Psoas muscle (tissue), 8 donors: ENCODE measurements around the gene TSPAN9. TPM values are rescaled to one million over a fixed set of nuclear protein-coding genes. Genes with fewer than 3 reads are reported as not detected.

Experiments
- ATAC-seq, 4 donors: fragments of 200-7000 bp; cut with Tn5 transposase; one replicate each; pipeline ENCODE4 v1.9.1; 2020; ENCODE audit warnings: moderate library complexity in 3 of 4, mild to moderate bottlenecking in 2 of 4
- DNase-seq, 2 donors: peaks; one replicate each; pipeline ENCODE4 v3.0.0-alpha.2; 2020
- H3K27ac ChIP-seq: fragments of 200-600 bp; one replicate; pipeline ENCODE4 v1.8.0; 2022
- H3K27me3 ChIP-seq, 3 donors: fragments of 200-600 bp in 1 of 3; one replicate each; pipeline versions ENCODE4 v1.6.1 to v1.8.0; 2013 to 2022; ENCODE audit warnings: low read length in 2 of 3, mild to moderate bottlenecking in 2 of 3, moderate library complexity in 1 of 3; ENCODE audit not compliant: insufficient read depth in 3 of 3
- H3K36me3 ChIP-seq, 2 donors: fragments of 200-600 bp in 1 of 2; one replicate each; pipeline versions ENCODE4 v1.6.1 to v1.8.0; 2013 to 2022; ENCODE audit warnings: low read depth in 1 of 2, mild to moderate bottlenecking in 1 of 2, moderate library complexity in 1 of 2; ENCODE audit not compliant: insufficient read depth in 1 of 2
- H3K4me1 ChIP-seq: fragments of 200-600 bp; one replicate; pipeline ENCODE4 v1.8.0; 2022
- H3K4me3 ChIP-seq: fragments of 200-600 bp; one replicate; pipeline ENCODE4 v1.8.0; 2022; ENCODE audit warnings: mild to moderate bottlenecking
- H3K9me3 ChIP-seq: fragments of 200-600 bp; one replicate; pipeline ENCODE4 v1.8.0; 2022
- WGBS, 3 donors: extraction: QIAGEN DNeasy Blood & Tissue Kit; methylation state at CpG; one replicate each; pipeline versions ENCODE4 v1.1.6 to v1.1.7; 2013; 5-methylcytosine and 5-hydroxymethylcytosine counted together
- intact Hi-C, 2 donors: fragments of 100-400 bp; cut with DNase I; formaldehyde crosslinking; loops; one replicate each; pipeline versions ENCODE4 v1.11.0 to v1.14.2; 2022
- polyA plus RNA-seq, 3 donors: library from polyadenylated mRNA; stranded (reverse); fragments of 200-250 nt; gene quantifications; one replicate each; pipeline ENCODE4 v1.2.3, GENCODE V29; 2013
- total RNA-seq, 4 donors: library from RNA; stranded (reverse); fragmentation: NEBNext Ultra II Directional in 2 of 4; extraction: Animal tissue kit (Norgen Biotek cat#: 25700) in 2 of 4; gene quantifications; one replicate each; pipeline versions ENCODE4 v1.2.1 to v1.2.4, GENCODE V29; 2021 to 2023
- TF ChIP-seq, protein P1 (sequence below): fragments of 200-600 bp; IDR thresholded peaks from one replicate; pipeline ENCODE4 v1.8.0; 2022; ENCODE audit warnings: antibody characterized with exemption
- donor health status: healthy with polysubstance abuse.
- donor health status: DM: no; HTN: no; CAD: no; lungs with moderate emphysema.
- donor health status: Bipolar disorder and iron deficiency.
- donor health status: healthy.
- donor health status: DM: yes; HTN: yes; CAD: no.
- donor health status: DM: no; HTN: no; CAD: no.
- donor health status: DM: no; HTN: no; CAD: no.
- donor health status: DM: yes; HTN: yes; CAD: no.

The TSPAN9 gene
- total and polyA plus RNA-seq, 7 donors: 6.4 to 28.0 (median 11.6) TPM

GRCh38 chr12:3130057-3130830 lies 53.1 kb downstream of the TSPAN9 start:
- peak; percentile 78 to 92 (median 86) for ATAC-seq
- Histone ChIP-seq H3K27me3 (no peaks in the 10 kb centered on the region), H3K4me1 (peaks cover 26% of the 10 kb centered on the region), H3K27ac (peak overlapping the region; percentile 57), H3K36me3 (no peaks in the 10 kb centered on the region), H3K4me3 (peak overlapping the region; percentile 39), H3K9me3 (peaks cover under 1% of the 10 kb centered on the region)
- intact Hi-C loops: loop anchor here in 1 of 2 donors (10.0 kb wide), 1 partner anchor 675 kb away; no protein-coding TSS in a partner anchor
- TF ChIP-seq, protein P1, sequence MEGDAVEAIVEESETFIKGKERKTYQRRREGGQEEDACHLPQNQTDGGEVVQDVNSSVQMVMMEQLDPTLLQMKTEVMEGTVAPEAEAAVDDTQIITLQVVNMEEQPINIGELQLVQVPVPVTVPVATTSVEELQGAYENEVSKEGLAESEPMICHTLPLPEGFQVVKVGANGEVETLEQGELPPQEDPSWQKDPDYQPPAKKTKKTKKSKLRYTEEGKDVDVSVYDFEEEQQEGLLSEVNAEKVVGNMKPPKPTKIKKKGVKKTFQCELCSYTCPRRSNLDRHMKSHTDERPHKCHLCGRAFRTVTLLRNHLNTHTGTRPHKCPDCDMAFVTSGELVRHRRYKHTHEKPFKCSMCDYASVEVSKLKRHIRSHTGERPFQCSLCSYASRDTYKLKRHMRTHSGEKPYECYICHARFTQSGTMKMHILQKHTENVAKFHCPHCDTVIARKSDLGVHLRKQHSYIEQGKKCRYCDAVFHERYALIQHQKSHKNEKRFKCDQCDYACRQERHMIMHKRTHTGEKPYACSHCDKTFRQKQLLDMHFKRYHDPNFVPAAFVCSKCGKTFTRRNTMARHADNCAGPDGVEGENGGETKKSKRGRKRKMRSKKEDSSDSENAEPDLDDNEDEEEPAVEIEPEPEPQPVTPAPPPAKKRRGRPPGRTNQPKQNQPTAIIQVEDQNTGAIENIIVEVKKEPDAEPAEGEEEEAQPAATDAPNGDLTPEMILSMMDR: no peak
- no peak for DNase-seq
- whole genome bisulfite sequencing, 3 donors: 20 to 42% (median 24%) methylated on average over 23 to 24 of the region's 24 CpGs

GRCh38 chr12:3131129-3131528 lies 54.0 kb downstream of the TSPAN9 start:
- intact Hi-C loops: loop anchor here in 1 of 2 donors (10.0 kb wide), 1 partner anchor 674 kb away; no protein-coding TSS in a partner anchor
- no peak overlapping the region for H3K27ac ChIP-seq
- DNase-seq (no peak), ATAC-seq (no peak)
- H3K36me3 ChIP-seq: no peaks in the 10 kb centered on the region
- peaks cover 26% of the 10 kb centered on the region for H3K4me1 ChIP-seq
- TF ChIP-seq, protein P1: no peak
- H3K4me3 ChIP-seq: no peak overlapping the region
- 66 to 85% (median 70%) methylated on average over 13 of the region's 13 CpGs for WGBS, 3 donors
- H3K9me3 ChIP-seq: no peaks in the 10 kb centered on the region
- H3K27me3 ChIP-seq: no peaks in the 10 kb centered on the region

GRCh38 chr12:3132636-3133404 lies 55.6 kb downstream of the TSPAN9 start:
- Histone ChIP-seq H3K4me3 (no peak overlapping the region), H3K4me1 (peaks cover 35% of the 10 kb centered on the region), H3K36me3 (no peaks in the 10 kb centered on the region), H3K27me3 (no peaks in the 10 kb centered on the region), H3K9me3 (no peaks in the 10 kb centered on the region), H3K27ac (no peak overlapping the region)
- DNase-seq: no peak
- ATAC-seq: no peak
- intact Hi-C loops: loop anchor here in 1 of 2 donors (10.0 kb wide), 1 partner anchor 672 kb away; no protein-coding TSS in a partner anchor
- 60 to 68% (median 65%) methylated on average over 21 of the region's 21 CpGs for WGBS, 3 donors
- TF ChIP-seq, protein P1: no peak

- Histone ChIP-seq H3K4me3 (no peak overlapping the region), H3K27ac (no peak overlapping the region), H3K27me3 (no peaks in the 10 kb centered on the region), H3K36me3 (no peaks in the 10 kb centered on the region), H3K4me1 (peaks cover 35% of the 10 kb centered on the region), H3K9me3 (no peaks in the 10 kb centered on the region)
- TF ChIP-seq, protein P1: no peak
- intact Hi-C loops: loop anchor here in 1 of 2 donors (10.0 kb wide), 1 partner anchor 671 kb away; no protein-coding TSS in a partner anchor
- DNase-seq: no peak
- no peak for ATAC-seq
Observed at GRCh38 chr12:3133405-3133783, 56.2 kb downstream of the TSPAN9 start.
